ENCODE data around the gene ACTA1. TPM values are rescaled to one million over a fixed set of nuclear protein-coding genes. Genes with fewer than 3 reads are reported as not detected.

Gene ACTA1
- total and polyA plus RNA-seq, 2 of the 13 experiments (the other 11 are each of a cell fraction or from before 2014, with no cell fraction given) = 1.4 to 5.2 TPM

- no peak for TF ChIP-seq NFATC3 (CRISPR knock-in tag; IDR thresholded peaks at IDR 0.05)
- no peak for TF ChIP-seq GATAD1 (CRISPR knock-in tag; IDR thresholded peaks at IDR 0.05)
- no peak for TF ChIP-seq CSRNP2 (CRISPR knock-in tag; conservative IDR thresholded peaks at IDR 0.05; ENCODE audit: low read depth)
- TF ChIP-seq ZNF142 (CRISPR knock-in tag; IDR thresholded peaks at IDR 0.05) = peak; percentile 51; the same call in 1 of the 2 replicates
- TF ChIP-seq TGIF2 (CRISPR knock-in tag; IDR thresholded peaks at IDR 0.05) = 0 out of 2 replicates have a peak, but pooled peaks have one; percentile 34
- TF ChIP-seq ATF6 (CRISPR knock-in tag; conservative IDR thresholded peaks at IDR 0.05) = no peak
- no peak for TF ChIP-seq ZUFSP (CRISPR knock-in tag; IDR thresholded peaks at IDR 0.05; ENCODE audit: borderline replicate concordance)
- TF ChIP-seq CC2D1A (CRISPR knock-in tag; IDR thresholded peaks at IDR 0.05) = no peak
- TF ChIP-seq PRDM15 (CRISPR knock-in tag; IDR thresholded peaks at IDR 0.05) = no peak
- TF ChIP-seq ZNF331 (CRISPR knock-in tag; IDR thresholded peaks at IDR 0.05) = peak; percentile 32; the same call in 1 of the 2 replicates
- TF ChIP-seq PHF20 (CRISPR knock-in tag; IDR thresholded peaks at IDR 0.05) = no peak
- 0 out of 2 replicates have a peak, but pooled peaks have one; percentile 34 for TF ChIP-seq ZNF263 (CRISPR knock-in tag; IDR thresholded peaks at IDR 0.05)
- TF ChIP-seq ZNF766 (CRISPR knock-in tag; IDR thresholded peaks at IDR 0.05; ENCODE audit: borderline replicate concordance) = no peak
Measured at GRCh38 chr1:229408458-229409037, 25.3 kb downstream of the ACTA1 start (continued).
